Activated naive CD4-positive, alpha-beta T cell treated with anti-CD3 and anti-CD28 coated beads, Interleukin-2, amount 10 ng/mL, durations not matched to agents 7 days and 5 days (primary cell): Measurements from ENCODE around the gene ENTPD1.
"Not testable (repeated sequence)": the region's sequence is repeated elsewhere in the genome, so short reads cannot be mapped to it uniquely, and the experiment has no call there.

Experiments
- CTCF ChIA-PET: fragments of 350-600 bp; sonication (Branson Sonifier 250); formaldehyde crosslinking; loops from one replicate; lab custom pipeline; 2021; ENCODE audit warnings: antibody characterized with exemption; lab: Charles Lee
- DNase-seq: peaks from one replicate; pipeline ENCODE4 v3.0.0-alpha.2; 2020
- H3K27ac Mint-ChIP-seq: one replicate; pipeline ENCODE4 v1.8.0; 2021; ENCODE audit warnings: mild to moderate bottlenecking, moderate library complexity, mixed read lengths
- H3K27me3 Mint-ChIP-seq: one replicate; pipeline ENCODE4 v1.8.0; 2021; ENCODE audit warnings: mild to moderate bottlenecking, mixed read lengths
- H3K36me3 Mint-ChIP-seq: one replicate; pipeline ENCODE4 v1.8.0; 2021; ENCODE audit warnings: mixed read lengths
- H3K4me1 Mint-ChIP-seq: one replicate; pipeline ENCODE4 v1.8.0; 2021; ENCODE audit warnings: mixed read lengths
- H3K4me3 Mint-ChIP-seq: one replicate; pipeline ENCODE4 v1.8.0; 2021; ENCODE audit warnings: mild to moderate bottlenecking, moderate library complexity, mixed read lengths
- H3K9me3 Mint-ChIP-seq: one replicate; pipeline ENCODE4 v1.8.0; 2021; ENCODE audit warnings: mixed read lengths

ENTPD1 gene

GRCh38 chr10:95773454-95773853 is 17.5 kb downstream of the ENTPD1 start:
- H3K36me3 Mint-ChIP-seq, CTCF ChIA-PET: not testable (repeated sequence)

GRCh38 chr10:95777638-95778037 is 21.7 kb downstream of the ENTPD1 start:
- not testable (repeated sequence) for H3K27ac Mint-ChIP-seq, DNase-seq, H3K9me3 Mint-ChIP-seq, H3K4me3 Mint-ChIP-seq, H3K4me1 Mint-ChIP-seq, H3K36me3 Mint-ChIP-seq
- peaks cover 12% of the 10 kb centered on the region for H3K27me3 Mint-ChIP-seq
- CTCF ChIA-PET, result interaction anchor here (1.2 kb wide), 1 partner anchor 9 kb away, joined by 3 read pairs; no protein-coding TSS in a partner anchor

More at GRCh38 chr10:95773454-95773853, 17.5 kb downstream of the ENTPD1 start:
- H3K9me3 Mint-ChIP-seq, H3K4me3 Mint-ChIP-seq, H3K4me1 Mint-ChIP-seq, H3K27ac Mint-ChIP-seq, DNase-seq: not testable (repeated sequence)
- peaks cover 15% of the 10 kb centered on the region for H3K27me3 Mint-ChIP-seq

- Mint-ChIP-seq H3K27me3 (peaks cover 22% of the 10 kb centered on the region), H3K27ac (no peak overlapping the region)
- CTCF ChIA-PET, result no interaction called here
Observed at GRCh38 chr10:95782318-95782717, 26.4 kb downstream of the ENTPD1 start.

GRCh38 chr10:95783741-95784140 is 27.8 kb downstream of the ENTPD1 start:
- Mint-ChIP-seq H3K27me3 (peaks cover 14% of the 10 kb centered on the region), H3K4me3 (no peak overlapping the region), H3K4me1 (no peaks in the 10 kb centered on the region), H3K27ac (no peak overlapping the region), H3K9me3 (no peaks in the 10 kb centered on the region), H3K36me3 (no peaks in the 10 kb centered on the region)
- CTCF ChIA-PET, result interaction anchor here (0.6 kb wide), 1 partner anchor 12 kb away, joined by 3 read pairs; no protein-coding TSS in a partner anchor
- no peak for DNase-seq

More at GRCh38 chr10:95782318-95782717, 26.4 kb downstream of the ENTPD1 start:
- DNase-seq, result no peak
- H3K36me3 Mint-ChIP-seq, result no peaks in the 10 kb centered on the region
- H3K4me1 Mint-ChIP-seq, result no peaks in the 10 kb centered on the region
- H3K9me3 Mint-ChIP-seq, result no peaks in the 10 kb centered on the region
- H3K4me3 Mint-ChIP-seq, result no peak overlapping the region

GRCh38 chr10:95784279-95784913 is 28.4 kb downstream of the ENTPD1 start:
- CTCF ChIA-PET, result no interaction called here
- Mint-ChIP-seq H3K4me1 (no peaks in the 10 kb centered on the region), H3K9me3 (no peaks in the 10 kb centered on the region), H3K4me3 (no peak overlapping the region), H3K27me3 (peaks cover 14% of the 10 kb centered on the region), H3K27ac (no peak overlapping the region), H3K36me3 (no peaks in the 10 kb centered on the region)
- no peak for DNase-seq

GRCh38 chr10:95785317-95785716 is 29.4 kb downstream of the ENTPD1 start:
- CTCF ChIA-PET, result interaction anchor here (0.7 to 0.8 kb wide), 2 partner anchors 43 to 56 kb away, joined by 3 read pairs; no protein-coding TSS in a partner anchor
- H3K4me3 Mint-ChIP-seq, result no peak overlapping the region

GRCh38 chr10:95785942-95786669 is 30.1 kb downstream of the ENTPD1 start:
- H3K4me1 Mint-ChIP-seq, result no peaks in the 10 kb centered on the region
- CTCF ChIA-PET, result interaction anchor here (0.7 to 1.3 kb wide), 3 partner anchors 9 to 93 kb away, joined by 3 read pairs; partner anchors contain the start of gene TCTN3
- no peaks in the 10 kb centered on the region for H3K9me3 Mint-ChIP-seq
- DNase-seq, result no peak
- H3K4me3 Mint-ChIP-seq, result no peak overlapping the region
- no peak overlapping the region for H3K27ac Mint-ChIP-seq
- peaks cover 14% of the 10 kb centered on the region for H3K27me3 Mint-ChIP-seq
- H3K36me3 Mint-ChIP-seq, result no peaks in the 10 kb centered on the region

More at GRCh38 chr10:95785317-95785716, 29.4 kb downstream of the ENTPD1 start:
- DNase-seq, result no peak
- no peaks in the 10 kb centered on the region for H3K9me3 Mint-ChIP-seq
- no peaks in the 10 kb centered on the region for H3K4me1 Mint-ChIP-seq
- no peak overlapping the region for H3K27ac Mint-ChIP-seq
- H3K27me3 Mint-ChIP-seq, result peaks cover 14% of the 10 kb centered on the region
- H3K36me3 Mint-ChIP-seq, result no peaks in the 10 kb centered on the region

- no peaks in the 10 kb centered on the region for H3K9me3 Mint-ChIP-seq
- no peak overlapping the region for H3K27ac Mint-ChIP-seq
- H3K27me3 Mint-ChIP-seq, result peaks cover 13% of the 10 kb centered on the region
- CTCF ChIA-PET, result interaction anchor here (1.2 to 1.3 kb wide), 2 partner anchors 10 to 94 kb away, joined by 3 read pairs; partner anchors contain the start of gene TCTN3
- DNase-seq, result no peak
- H3K36me3 Mint-ChIP-seq, result no peaks in the 10 kb centered on the region
- no peaks in the 10 kb centered on the region for H3K4me1 Mint-ChIP-seq
- no peak overlapping the region for H3K4me3 Mint-ChIP-seq
Observed at GRCh38 chr10:95787447-95787846, 31.5 kb downstream of the ENTPD1 start.

- CTCF ChIA-PET, result no interaction called here
Observed at GRCh38 chr10:95788830-95789229, 32.9 kb downstream of the ENTPD1 start.

GRCh38 chr10:95789902-95790301 is 33.9 kb downstream of the ENTPD1 start:
- Mint-ChIP-seq H3K9me3 (no peaks in the 10 kb centered on the region), H3K27ac (no peak overlapping the region), H3K36me3 (no peaks in the 10 kb centered on the region), H3K4me3 (no peak overlapping the region), H3K4me1 (peaks cover 3% of the 10 kb centered on the region), H3K27me3 (no peaks in the 10 kb centered on the region)
- DNase-seq, result no peak
- CTCF ChIA-PET, result no interaction called here

More at GRCh38 chr10:95788830-95789229, 32.9 kb downstream of the ENTPD1 start:
- H3K36me3 Mint-ChIP-seq, result no peaks in the 10 kb centered on the region
- H3K27ac Mint-ChIP-seq, result no peak overlapping the region
- peaks cover 6% of the 10 kb centered on the region for H3K27me3 Mint-ChIP-seq
- no peak overlapping the region for H3K4me3 Mint-ChIP-seq
- H3K4me1 Mint-ChIP-seq, result peaks cover 3% of the 10 kb centered on the region
- DNase-seq, result no peak
- H3K9me3 Mint-ChIP-seq, result no peaks in the 10 kb centered on the region

GRCh38 chr10:95790982-95791381 is 35.0 kb downstream of the ENTPD1 start:
- no peak for DNase-seq
- Mint-ChIP-seq H3K9me3 (no peaks in the 10 kb centered on the region), H3K27ac (no peak overlapping the region), H3K27me3 (no peaks in the 10 kb centered on the region), H3K36me3 (no peaks in the 10 kb centered on the region), H3K4me3 (no peak overlapping the region), H3K4me1 (peaks cover 3% of the 10 kb centered on the region)
- CTCF ChIA-PET, result no interaction called here

- CTCF ChIA-PET, result no interaction called here
- H3K27ac Mint-ChIP-seq, result no peak overlapping the region
- no peaks in the 10 kb centered on the region for H3K36me3 Mint-ChIP-seq
- no peaks in the 10 kb centered on the region for H3K27me3 Mint-ChIP-seq
- H3K9me3 Mint-ChIP-seq, result no peaks in the 10 kb centered on the region
- H3K4me1 Mint-ChIP-seq, result peaks cover 3% of the 10 kb centered on the region
- H3K4me3 Mint-ChIP-seq, result no peak overlapping the region
- DNase-seq, result no peak
Observed at GRCh38 chr10:95791425-95791979, 35.5 kb downstream of the ENTPD1 start.

GRCh38 chr10:95792211-95792780 is 36.3 kb downstream of the ENTPD1 start:
- Mint-ChIP-seq H3K27me3 (no peaks in the 10 kb centered on the region), H3K36me3 (no peaks in the 10 kb centered on the region), H3K4me3 (no peak overlapping the region), H3K4me1 (peaks cover 3% of the 10 kb centered on the region), H3K9me3 (no peaks in the 10 kb centered on the region), H3K27ac (no peak overlapping the region)
- CTCF ChIA-PET, result no interaction called here
- no peak for DNase-seq

- Mint-ChIP-seq H3K4me3 (no peak overlapping the region), H3K36me3 (no peaks in the 10 kb centered on the region), H3K9me3 (no peaks in the 10 kb centered on the region), H3K27me3 (no peaks in the 10 kb centered on the region), H3K27ac (no peak overlapping the region), H3K4me1 (peaks cover 3% of the 10 kb centered on the region)
- CTCF ChIA-PET, result no interaction called here
- no peak for DNase-seq
Observed at GRCh38 chr10:95792874-95793285, 36.9 kb downstream of the ENTPD1 start.
